ENCODE data around the gene TUSC2. TPM values are rescaled to one million over a fixed set of nuclear protein-coding genes. Genes with fewer than 3 reads are reported as not detected.
A peak's percentile ranks its signal among the peaks of the same experiment; 100 is the strongest.

Gene TUSC2
- polyA plus RNA-seq, 1 donor from 2014 or later, result 88.8 TPM

- H3K4me2 ChIP-seq (ENCODE audit: low read length), result no peak overlapping the region
- no peaks in the 10 kb centered on the region for H3F3A ChIP-seq (ENCODE audit: insufficient read depth, low read length, poor library complexity, severe bottlenecking)
- H3K79me2 ChIP-seq (replicated peaks; ENCODE audit: insufficient read depth, low read length), result peaks cover 6% of the 10 kb centered on the region
These were observed 33.9 kb downstream of the TUSC2 start for GRCh38 chr3:50294089-50294488.

DNA sequence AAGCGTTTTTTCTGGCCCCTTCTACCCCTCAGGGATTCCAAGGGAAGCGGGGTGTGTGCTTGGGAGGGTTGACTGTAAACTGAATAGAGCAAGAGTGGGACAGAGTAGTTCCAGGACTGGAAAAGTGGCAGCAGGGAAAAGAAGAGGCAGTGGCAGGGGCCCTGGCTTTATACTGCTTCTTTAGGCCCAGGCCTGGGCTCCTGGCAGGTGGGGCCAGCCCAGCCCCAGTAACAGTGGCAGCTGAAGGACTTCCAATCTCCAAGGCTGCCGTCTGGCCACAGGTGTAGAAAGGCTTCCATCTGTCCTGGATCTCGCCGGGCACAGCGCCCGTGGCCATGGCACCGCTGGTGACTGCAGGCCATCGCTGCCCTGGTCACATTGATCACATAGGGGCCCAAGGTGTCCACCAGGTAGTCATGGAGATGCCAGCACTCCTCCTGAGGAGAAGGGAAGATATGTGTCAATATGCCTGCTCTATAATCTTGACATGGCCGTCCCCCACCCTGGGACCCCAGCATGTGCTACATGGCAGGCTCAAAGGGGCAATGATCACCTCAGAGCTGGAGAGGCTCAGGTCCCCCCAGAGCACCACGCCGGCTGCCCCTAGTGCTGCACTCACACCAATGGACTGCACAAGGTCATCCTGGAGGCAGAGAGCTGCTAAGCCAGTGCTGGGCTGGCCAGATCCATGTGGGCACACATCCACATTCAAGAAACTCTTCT lies 34.8 kb downstream of the TUSC2 start:
- Histone ChIP-seq H4K20me1 (ENCODE audit: insufficient read depth) (no peaks in the 10 kb centered on the region), H3K36me3 (ENCODE audit: insufficient read depth, low read length) (no peaks in the 10 kb centered on the region), H3K9ac (ENCODE audit: low read length) (peak overlapping the region; percentile 47), H3K27ac (ENCODE audit: low read length) (no peak overlapping the region), H3K9me2 (ENCODE audit: insufficient read depth, low read length) (no peaks in the 10 kb centered on the region), H3K4me3 (ENCODE audit: low read length) (peak overlapping the region; percentile 96), H3F3A (ENCODE audit: insufficient read depth, low read length, poor library complexity, severe bottlenecking) (no peaks in the 10 kb centered on the region), H3K27me3 (ENCODE audit: insufficient read depth, low read depth, low read length) (no peaks in the 10 kb centered on the region), H2AFZ (ENCODE audit: low read depth, low read length) (peak overlapping the region; percentile 24), H3K9me3 (ENCODE audit: low read length) (no peaks in the 10 kb centered on the region), H3K79me2 (replicated peaks; ENCODE audit: insufficient read depth, low read length) (peaks cover 6% of the 10 kb centered on the region), H3K4me2 (ENCODE audit: low read length) (peak overlapping the region; percentile 64)
- TF ChIP-seq, protein P1, sequence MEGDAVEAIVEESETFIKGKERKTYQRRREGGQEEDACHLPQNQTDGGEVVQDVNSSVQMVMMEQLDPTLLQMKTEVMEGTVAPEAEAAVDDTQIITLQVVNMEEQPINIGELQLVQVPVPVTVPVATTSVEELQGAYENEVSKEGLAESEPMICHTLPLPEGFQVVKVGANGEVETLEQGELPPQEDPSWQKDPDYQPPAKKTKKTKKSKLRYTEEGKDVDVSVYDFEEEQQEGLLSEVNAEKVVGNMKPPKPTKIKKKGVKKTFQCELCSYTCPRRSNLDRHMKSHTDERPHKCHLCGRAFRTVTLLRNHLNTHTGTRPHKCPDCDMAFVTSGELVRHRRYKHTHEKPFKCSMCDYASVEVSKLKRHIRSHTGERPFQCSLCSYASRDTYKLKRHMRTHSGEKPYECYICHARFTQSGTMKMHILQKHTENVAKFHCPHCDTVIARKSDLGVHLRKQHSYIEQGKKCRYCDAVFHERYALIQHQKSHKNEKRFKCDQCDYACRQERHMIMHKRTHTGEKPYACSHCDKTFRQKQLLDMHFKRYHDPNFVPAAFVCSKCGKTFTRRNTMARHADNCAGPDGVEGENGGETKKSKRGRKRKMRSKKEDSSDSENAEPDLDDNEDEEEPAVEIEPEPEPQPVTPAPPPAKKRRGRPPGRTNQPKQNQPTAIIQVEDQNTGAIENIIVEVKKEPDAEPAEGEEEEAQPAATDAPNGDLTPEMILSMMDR (IDR thresholded peaks at IDR 0.05; ENCODE audit: poor library complexity, severe bottlenecking), result no peak
- TF ChIP-seq, protein P2, sequence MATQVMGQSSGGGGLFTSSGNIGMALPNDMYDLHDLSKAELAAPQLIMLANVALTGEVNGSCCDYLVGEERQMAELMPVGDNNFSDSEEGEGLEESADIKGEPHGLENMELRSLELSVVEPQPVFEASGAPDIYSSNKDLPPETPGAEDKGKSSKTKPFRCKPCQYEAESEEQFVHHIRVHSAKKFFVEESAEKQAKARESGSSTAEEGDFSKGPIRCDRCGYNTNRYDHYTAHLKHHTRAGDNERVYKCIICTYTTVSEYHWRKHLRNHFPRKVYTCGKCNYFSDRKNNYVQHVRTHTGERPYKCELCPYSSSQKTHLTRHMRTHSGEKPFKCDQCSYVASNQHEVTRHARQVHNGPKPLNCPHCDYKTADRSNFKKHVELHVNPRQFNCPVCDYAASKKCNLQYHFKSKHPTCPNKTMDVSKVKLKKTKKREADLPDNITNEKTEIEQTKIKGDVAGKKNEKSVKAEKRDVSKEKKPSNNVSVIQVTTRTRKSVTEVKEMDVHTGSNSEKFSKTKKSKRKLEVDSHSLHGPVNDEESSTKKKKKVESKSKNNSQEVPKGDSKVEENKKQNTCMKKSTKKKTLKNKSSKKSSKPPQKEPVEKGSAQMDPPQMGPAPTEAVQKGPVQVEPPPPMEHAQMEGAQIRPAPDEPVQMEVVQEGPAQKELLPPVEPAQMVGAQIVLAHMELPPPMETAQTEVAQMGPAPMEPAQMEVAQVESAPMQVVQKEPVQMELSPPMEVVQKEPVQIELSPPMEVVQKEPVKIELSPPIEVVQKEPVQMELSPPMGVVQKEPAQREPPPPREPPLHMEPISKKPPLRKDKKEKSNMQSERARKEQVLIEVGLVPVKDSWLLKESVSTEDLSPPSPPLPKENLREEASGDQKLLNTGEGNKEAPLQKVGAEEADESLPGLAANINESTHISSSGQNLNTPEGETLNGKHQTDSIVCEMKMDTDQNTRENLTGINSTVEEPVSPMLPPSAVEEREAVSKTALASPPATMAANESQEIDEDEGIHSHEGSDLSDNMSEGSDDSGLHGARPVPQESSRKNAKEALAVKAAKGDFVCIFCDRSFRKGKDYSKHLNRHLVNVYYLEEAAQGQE (IDR thresholded peaks at IDR 0.05; ENCODE audit: borderline replicate concordance), result no peak
- no peak for TF ChIP-seq POLR2AphosphoS5 (IDR thresholded peaks at IDR 0.05)
- TF ChIP-seq MXI1 (conservative IDR thresholded peaks at IDR 0.05; ENCODE audit: poor library complexity, severe bottlenecking), result no peak
- TF ChIP-seq EP300 (conservative IDR thresholded peaks at IDR 0.05; ENCODE audit: poor library complexity, severe bottlenecking), result no peak
- no peak for TF ChIP-seq EZH2 (IDR thresholded peaks at IDR 0.05; ENCODE audit: borderline replicate concordance, insufficient read depth, low read length, poor library complexity, severe bottlenecking)
- TF ChIP-seq RAD21 (conservative IDR thresholded peaks at IDR 0.05), result no peak
- no peak for TF ChIP-seq SMC3 (conservative IDR thresholded peaks at IDR 0.05; ENCODE audit: poor library complexity)
- no peak for TF ChIP-seq TAF1 (IDR thresholded peaks at IDR 0.05; ENCODE audit: low read depth)

More at GRCh38 chr3:50294089-50294488, 33.9 kb downstream of the TUSC2 start:
- Histone ChIP-seq H3K9me2 (ENCODE audit: insufficient read depth, low read length) (no peaks in the 10 kb centered on the region), H4K20me1 (ENCODE audit: insufficient read depth) (no peaks in the 10 kb centered on the region), H3K4me3 (ENCODE audit: low read length) (no peak overlapping the region), H3K9me3 (ENCODE audit: low read length) (no peaks in the 10 kb centered on the region), H3K27me3 (ENCODE audit: insufficient read depth, low read depth, low read length) (no peaks in the 10 kb centered on the region), H3K27ac (ENCODE audit: low read length) (no peak overlapping the region), H3K9ac (ENCODE audit: low read length) (no peak overlapping the region), H2AFZ (ENCODE audit: low read depth, low read length) (no peak overlapping the region), H3K36me3 (ENCODE audit: insufficient read depth, low read length) (no peaks in the 10 kb centered on the region)
- TF ChIP-seq EZH2 (IDR thresholded peaks at IDR 0.05; ENCODE audit: borderline replicate concordance, insufficient read depth, low read length, poor library complexity, severe bottlenecking), result no peak
- no peak for TF ChIP-seq MXI1 (conservative IDR thresholded peaks at IDR 0.05; ENCODE audit: poor library complexity, severe bottlenecking)
- no peak for TF ChIP-seq TAF1 (IDR thresholded peaks at IDR 0.05; ENCODE audit: low read depth)
- TF ChIP-seq EP300 (conservative IDR thresholded peaks at IDR 0.05; ENCODE audit: poor library complexity, severe bottlenecking), result no peak
- TF ChIP-seq SMC3 (conservative IDR thresholded peaks at IDR 0.05; ENCODE audit: poor library complexity), result no peak
- TF ChIP-seq POLR2AphosphoS5 (IDR thresholded peaks at IDR 0.05), result no peak
- TF ChIP-seq RAD21 (conservative IDR thresholded peaks at IDR 0.05), result no peak
- TF ChIP-seq, protein P1 (IDR thresholded peaks at IDR 0.05; ENCODE audit: poor library complexity, severe bottlenecking), result no peak
- TF ChIP-seq, protein P2 (IDR thresholded peaks at IDR 0.05; ENCODE audit: borderline replicate concordance), result no peak

All from neural cell (in vitro differentiated cells).